HG03039 (cell line): ENCODE data around the gene SSU72.
A peak's percentile ranks its signal among the peaks of the same experiment; 100 is the strongest.
"Not testable (repeated sequence)": the region's sequence is repeated elsewhere in the genome, so short reads cannot be mapped to it uniquely, and the experiment has no call there.

ENCODE experiments used
- ATAC-seq: cut with Tn5 transposase; IDR thresholded peaks from one replicate; pipeline ENCODE4 v1.9.1; 2021; ENCODE audit warnings: mild to moderate bottlenecking, moderate library complexity; ENCODE audit not compliant: unreplicated experiment

The SSU72 gene

GRCh38 chr1:1596493-1597274, 22.0 kb upstream of the SSU72 start:
- ATAC-seq: no peak

- ATAC-seq: not testable (repeated sequence)
Measured at GRCh38 chr1:1595341-1595740, 20.7 kb upstream of the SSU72 start.

GRCh38 chr1:1594602-1595260, 20.1 kb upstream of the SSU72 start:
- ATAC-seq: no peak

- ATAC-seq: no peak
Measured at GRCh38 chr1:1593834-1594601, 19.4 kb upstream of the SSU72 start.

- ATAC-seq: no peak
Measured at GRCh38 chr1:1591452-1591851, 16.8 kb upstream of the SSU72 start.

- no peak for ATAC-seq
Measured at GRCh38 chr1:1583347-1584010, 8.8 kb upstream of the SSU72 start.

GRCh38 chr1:1582585-1583346, 8.1 kb upstream of the SSU72 start:
- ATAC-seq: no peak

GRCh38 chr1:1578371-1578940, 3.8 kb upstream of the SSU72 start:
- no peak for ATAC-seq

- no peak for ATAC-seq
Measured at GRCh38 chr1:1577367-1578011, 2.8 kb upstream of the SSU72 start.

GRCh38 chr1:1573843-1574720, 581 bp downstream of the SSU72 start:
- peak; percentile 54 for ATAC-seq

- no peak for ATAC-seq
Measured at GRCh38 chr1:1569341-1569740, 5.3 kb downstream of the SSU72 start.

- ATAC-seq: no peak
Measured at GRCh38 chr1:1567891-1568291, 6.8 kb downstream of the SSU72 start.

GRCh38 chr1:1567152-1567875, 7.3 kb downstream of the SSU72 start:
- no peak for ATAC-seq

- no peak for ATAC-seq
Measured at GRCh38 chr1:1565340-1565739, 9.3 kb downstream of the SSU72 start.

- no peak for ATAC-seq
Measured at GRCh38 chr1:1564268-1564667, 10.4 kb downstream of the SSU72 start.

GRCh38 chr1:1563688-1564087, 11.0 kb downstream of the SSU72 start:
- ATAC-seq: no peak

GRCh38 chr1:1562556-1563195, 12.0 kb downstream of the SSU72 start:
- no peak for ATAC-seq
